Transverse colon (tissue), 4 donors: ENCODE results near the gene KANTR.

Source experiments
- POLR2A ChIP-seq: fragments of 450-650 bp; IDR thresholded peaks from one replicate; pipeline ENCODE4 v1.6.1; 2016; ENCODE audit warnings: antibody characterized with exemption, mild to moderate bottlenecking, moderate library complexity
- POLR2AphosphoS5 ChIP-seq, 3 donors: sonication (generic); formaldehyde crosslinking; IDR thresholded peaks; one replicate each; pipeline ENCODE4 v1.6.1; 2016; ENCODE audit warnings: antibody characterized with exemption in 3 of 3
- TF ChIP-seq, protein P1 (sequence below), 5 experiments: fragments of 200-600 bp in 3 of 5; fragments of 450-650 bp in 2 of 5; sonication (generic) in 3 of 5; IDR thresholded peaks; 1 replicate in 2 of 5; 2 replicates in 3 of 5; pipeline ENCODE4 v1.5.1; 2016 to 2017; ENCODE audit warnings: antibody characterized with exemption in 5 of 5, inconsistent platforms in 3 of 5, mild to moderate bottlenecking in 2 of 5, moderate library complexity in 1 of 5

GRCh38 chrX:53089925-53090324 is 4.0 kb upstream of the KANTR start:
- TF ChIP-seq POLR2A (no peak), POLR2AphosphoS5 (IDR thresholded peaks at IDR 0.05) (no peak)
- TF ChIP-seq, protein P1, sequence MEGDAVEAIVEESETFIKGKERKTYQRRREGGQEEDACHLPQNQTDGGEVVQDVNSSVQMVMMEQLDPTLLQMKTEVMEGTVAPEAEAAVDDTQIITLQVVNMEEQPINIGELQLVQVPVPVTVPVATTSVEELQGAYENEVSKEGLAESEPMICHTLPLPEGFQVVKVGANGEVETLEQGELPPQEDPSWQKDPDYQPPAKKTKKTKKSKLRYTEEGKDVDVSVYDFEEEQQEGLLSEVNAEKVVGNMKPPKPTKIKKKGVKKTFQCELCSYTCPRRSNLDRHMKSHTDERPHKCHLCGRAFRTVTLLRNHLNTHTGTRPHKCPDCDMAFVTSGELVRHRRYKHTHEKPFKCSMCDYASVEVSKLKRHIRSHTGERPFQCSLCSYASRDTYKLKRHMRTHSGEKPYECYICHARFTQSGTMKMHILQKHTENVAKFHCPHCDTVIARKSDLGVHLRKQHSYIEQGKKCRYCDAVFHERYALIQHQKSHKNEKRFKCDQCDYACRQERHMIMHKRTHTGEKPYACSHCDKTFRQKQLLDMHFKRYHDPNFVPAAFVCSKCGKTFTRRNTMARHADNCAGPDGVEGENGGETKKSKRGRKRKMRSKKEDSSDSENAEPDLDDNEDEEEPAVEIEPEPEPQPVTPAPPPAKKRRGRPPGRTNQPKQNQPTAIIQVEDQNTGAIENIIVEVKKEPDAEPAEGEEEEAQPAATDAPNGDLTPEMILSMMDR (IDR thresholded peaks at IDR 0.05): no peak
